SK-N-SH (cell line): ENCODE measurements around the gene NFIA.

Experiments
- EP300 ChIP-seq, 2 experiments: IDR thresholded peaks; 2 replicates each; pipeline versions ENCODE4 v1.4.0 to v1.6.1; 2012; ENCODE audit warnings: borderline replicate concordance in 1 of 2, low read depth in 1 of 2, low read length in 1 of 2
- GABPA ChIP-seq: IDR thresholded peaks from 2 replicates; pipeline ENCODE4 v1.4.0; 2012; ENCODE audit warnings: low read depth, mild to moderate bottlenecking
- GATA2 ChIP-seq: sonication (generic); formaldehyde crosslinking; IDR thresholded peaks from 2 replicates; pipeline ENCODE4 v1.5.0; 2020; ENCODE audit warnings: mild to moderate bottlenecking, missing genetic modification reagents
- JUND ChIP-seq: IDR thresholded peaks from 2 replicates; pipeline ENCODE4 v1.4.0; 2012
- MAX ChIP-seq: IDR thresholded peaks from 2 replicates; pipeline ENCODE4 v1.4.0; 2012; ENCODE audit warnings: low read depth
- MEF2A ChIP-seq: IDR thresholded peaks from 2 replicates; pipeline ENCODE4 v1.4.0; 2012; ENCODE audit warnings: low read depth, borderline replicate concordance
- REST ChIP-seq: IDR thresholded peaks from 2 replicates; pipeline ENCODE4 v1.6.1; 2012; ENCODE audit warnings: mild to moderate bottlenecking, low read depth, low read length, moderate library complexity
- TF ChIP-seq, protein P1 (sequence below): fragments of 200-600 bp; sonication (generic); IDR thresholded peaks from 2 replicates; pipeline ENCODE4 v1.6.1; 2017; ENCODE audit warnings: antibody characterized with exemption, mild to moderate bottlenecking, moderate library complexity

DNA sequence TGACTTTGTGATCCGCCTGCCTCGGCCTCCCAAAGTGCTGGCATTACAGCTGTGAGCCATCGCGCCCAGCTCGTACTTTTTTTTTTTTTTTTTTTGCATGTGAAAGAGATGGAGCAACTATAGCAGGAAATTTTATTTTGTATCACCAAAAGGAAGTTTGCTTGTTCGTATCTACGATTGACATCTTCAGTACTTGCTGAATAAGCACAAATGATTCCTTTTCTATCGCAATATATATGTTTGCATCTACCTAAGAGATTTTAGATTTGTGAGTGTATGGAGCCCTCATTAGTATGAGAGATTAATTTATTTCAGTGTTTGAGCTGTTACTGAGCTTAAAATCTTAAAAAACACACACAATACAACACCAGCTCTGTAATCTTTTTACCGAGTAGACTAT is 143.1 kb downstream of the NFIA start:
- TF ChIP-seq MAX: no peak
- TF ChIP-seq, protein P1, sequence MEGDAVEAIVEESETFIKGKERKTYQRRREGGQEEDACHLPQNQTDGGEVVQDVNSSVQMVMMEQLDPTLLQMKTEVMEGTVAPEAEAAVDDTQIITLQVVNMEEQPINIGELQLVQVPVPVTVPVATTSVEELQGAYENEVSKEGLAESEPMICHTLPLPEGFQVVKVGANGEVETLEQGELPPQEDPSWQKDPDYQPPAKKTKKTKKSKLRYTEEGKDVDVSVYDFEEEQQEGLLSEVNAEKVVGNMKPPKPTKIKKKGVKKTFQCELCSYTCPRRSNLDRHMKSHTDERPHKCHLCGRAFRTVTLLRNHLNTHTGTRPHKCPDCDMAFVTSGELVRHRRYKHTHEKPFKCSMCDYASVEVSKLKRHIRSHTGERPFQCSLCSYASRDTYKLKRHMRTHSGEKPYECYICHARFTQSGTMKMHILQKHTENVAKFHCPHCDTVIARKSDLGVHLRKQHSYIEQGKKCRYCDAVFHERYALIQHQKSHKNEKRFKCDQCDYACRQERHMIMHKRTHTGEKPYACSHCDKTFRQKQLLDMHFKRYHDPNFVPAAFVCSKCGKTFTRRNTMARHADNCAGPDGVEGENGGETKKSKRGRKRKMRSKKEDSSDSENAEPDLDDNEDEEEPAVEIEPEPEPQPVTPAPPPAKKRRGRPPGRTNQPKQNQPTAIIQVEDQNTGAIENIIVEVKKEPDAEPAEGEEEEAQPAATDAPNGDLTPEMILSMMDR: no peak
- TF ChIP-seq MEF2A: no peak
- TF ChIP-seq EP300 (IDR thresholded peaks at IDR 0.05; ENCODE audit: borderline replicate concordance in 1 of 2, low read depth in 1 of 2, low read length in 1 of 2): no peak
- no peak for TF ChIP-seq GABPA
- TF ChIP-seq GATA2: no peak
- TF ChIP-seq REST: no peak
- no peak for TF ChIP-seq JUND
